Breast epithelium (tissue), 4 donors: ENCODE data around the gene AMZ1. TPM values are rescaled to one million over a fixed set of nuclear protein-coding genes. Genes with fewer than 3 reads are reported as not detected.
"Not testable (repeated sequence)": the region's sequence is repeated elsewhere in the genome, so short reads cannot be mapped to it uniquely, and the experiment has no call there.

ENCODE experiments used
- DNase-seq, 2 donors: peaks; one replicate each; pipeline ENCODE4 v3.0.0-alpha.2; 2019; ENCODE audit warnings: low spot score in 2 of 2
- H3K27ac ChIP-seq, 2 donors: fragments of 200-600 bp; sonication (generic) in 1 of 2; one replicate each; pipeline ENCODE4 v1.5.1; 2016 to 2019; ENCODE audit warnings: mild to moderate bottlenecking in 1 of 2
- H3K27me3 ChIP-seq, 2 donors: fragments of 200-600 bp; sonication (generic) in 1 of 2; one replicate each; pipeline versions ENCODE4 v1.5.1 to v1.6.0; 2017 to 2019; ENCODE audit warnings: control low read depth in 1 of 2, mild to moderate bottlenecking in 1 of 2
- H3K36me3 ChIP-seq: fragments of 200-600 bp; one replicate; pipeline ENCODE4 v1.5.1; 2019
- H3K4me1 ChIP-seq, 2 donors: fragments of 200-600 bp; sonication (generic); one replicate each; pipeline ENCODE4 v1.5.1; 2016 to 2019; ENCODE audit warnings: control low read depth in 1 of 2
- H3K4me3 ChIP-seq, 3 donors: fragments of 200-600 bp; sonication (generic); 1 replicate in 2 of 3; 2 replicates in 1 of 3; pipeline ENCODE4 v1.5.1; 2016 to 2019; ENCODE audit warnings: mild to moderate bottlenecking in 3 of 3, moderate library complexity in 2 of 3
- H3K9me3 ChIP-seq, 2 donors: fragments of 200-600 bp; sonication (generic) in 1 of 2; one replicate each; pipeline ENCODE4 v1.5.1; 2016 to 2019; ENCODE audit warnings: control low read depth in 1 of 2
- CTCF ChIP-seq, 3 donors: fragments of 450-650 bp; IDR thresholded peaks; one replicate each; pipeline ENCODE4 v1.5.1; 2016 to 2017; ENCODE audit warnings: antibody characterized with exemption in 3 of 3, mild to moderate bottlenecking in 3 of 3, moderate library complexity in 3 of 3
- POLR2A ChIP-seq: fragments of 450-650 bp; IDR thresholded peaks from one replicate; pipeline ENCODE4 v1.6.1; 2016; ENCODE audit warnings: antibody characterized with exemption, mild to moderate bottlenecking, moderate library complexity
- POLR2AphosphoS5 ChIP-seq, 3 donors: sonication (generic); formaldehyde crosslinking; IDR thresholded peaks; one replicate each; pipeline ENCODE4 v1.6.1; 2017; ENCODE audit warnings: antibody characterized with exemption in 3 of 3
- intact Hi-C: fragments of 100-400 bp; cut with DNase I; formaldehyde crosslinking; loops from one replicate; pipeline ENCODE4 v1.15.1; 2023; ENCODE audit warnings: low total_unique reads
- total RNA-seq, 3 donors: library from RNA; depleted of rRNA; stranded (reverse); fragments of >200 nt; gene quantifications; one replicate each; pipeline ENCODE4 v1.1.0, GENCODE V29; 2016

The AMZ1 gene
- total RNA-seq, 3 donors from 2014 or later: 0.16 to 0.88 (median 0.33) TPM

GRCh38 chr7:2738766-2739549, 51.0 kb downstream of the AMZ1 start:
- no peak for DNase-seq
- Histone ChIP-seq H3K4me1 (no peaks in the 10 kb centered on the region), H3K36me3 (no peaks in the 10 kb centered on the region), H3K27ac (no peak overlapping the region), H3K27me3 (no peaks in the 10 kb centered on the region), H3K9me3 (no peaks in the 10 kb centered on the region), H3K4me3 (no peak overlapping the region)
- TF ChIP-seq POLR2A (no peak), POLR2AphosphoS5 (IDR thresholded peaks at IDR 0.05) (no peak), CTCF (IDR thresholded peaks at IDR 0.05) (no peak)
- intact Hi-C loops: no loop called here

- intact Hi-C loops, H3K9me3 ChIP-seq, H3K4me3 ChIP-seq, H3K36me3 ChIP-seq, H3K27me3 ChIP-seq, H3K4me1 ChIP-seq, DNase-seq, H3K27ac ChIP-seq: not testable (repeated sequence)
These were observed 55.7 kb downstream of the AMZ1 start for GRCh38 chr7:2743523-2744185.

- H3K9me3 ChIP-seq, DNase-seq, H3K27ac ChIP-seq, intact Hi-C loops, H3K27me3 ChIP-seq, H3K36me3 ChIP-seq, H3K4me1 ChIP-seq, H3K4me3 ChIP-seq: not testable (repeated sequence)
These were observed 60.7 kb downstream of the AMZ1 start for GRCh38 chr7:2748684-2749083.

DNA sequence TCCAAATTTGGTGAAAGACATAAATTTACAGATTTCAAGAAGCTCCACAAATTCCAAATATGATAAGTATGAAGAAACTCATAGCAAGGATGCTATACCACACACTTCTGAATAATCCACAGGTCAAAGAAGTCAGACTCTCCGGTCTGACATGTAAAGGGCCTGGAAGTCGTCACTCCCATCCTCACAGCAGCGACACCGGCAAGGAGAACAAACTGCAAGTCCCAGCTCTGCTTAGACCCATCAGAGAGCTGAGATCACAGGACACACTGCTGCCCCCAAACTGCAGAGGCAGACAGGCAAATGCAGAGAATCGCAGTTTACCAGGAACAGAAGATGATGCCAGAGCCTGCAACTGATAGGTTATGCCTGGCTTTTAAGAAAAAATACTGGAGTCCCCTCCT, 62.0 kb downstream of the AMZ1 start:
- Histone ChIP-seq H3K27me3 (no peaks in the 10 kb centered on the region), H3K4me1 (no peaks in the 10 kb centered on the region), H3K27ac (no peak overlapping the region), H3K4me3 (no peak overlapping the region), H3K36me3 (no peaks in the 10 kb centered on the region), H3K9me3 (no peaks in the 10 kb centered on the region)
- no peak for DNase-seq
- TF ChIP-seq CTCF (IDR thresholded peaks at IDR 0.05): no peak
- TF ChIP-seq POLR2AphosphoS5 (IDR thresholded peaks at IDR 0.05): no peak
- no peak for TF ChIP-seq POLR2A
- intact Hi-C loops: no loop called here

DNA sequence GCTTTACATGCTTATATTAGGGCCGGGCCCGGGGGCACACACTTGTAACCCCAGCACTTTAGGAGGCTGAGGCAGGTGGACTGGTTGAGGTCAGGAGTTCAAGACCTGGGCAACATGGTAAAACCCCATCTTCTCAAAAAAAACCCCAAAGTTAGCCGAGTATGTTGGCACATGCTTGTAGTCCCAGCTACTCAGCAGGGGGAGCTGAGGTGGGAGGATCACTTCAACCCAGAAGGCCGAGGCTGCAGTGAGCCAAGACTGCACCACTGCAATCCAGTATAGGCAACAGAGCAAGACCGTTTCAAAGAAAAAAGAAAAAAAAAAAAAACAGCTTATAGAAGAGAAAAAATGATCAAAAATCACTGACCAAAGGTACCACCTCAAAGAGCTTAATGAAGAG, 63.1 kb downstream of the AMZ1 start:
- TF ChIP-seq CTCF (IDR thresholded peaks at IDR 0.05) (no peak), POLR2A (no peak), POLR2AphosphoS5 (IDR thresholded peaks at IDR 0.05) (no peak)
- Histone ChIP-seq H3K9me3 (no peaks in the 10 kb centered on the region), H3K4me1 (no peaks in the 10 kb centered on the region), H3K4me3 (no peak overlapping the region), H3K36me3 (no peaks in the 10 kb centered on the region), H3K27ac (no peak overlapping the region), H3K27me3 (no peaks in the 10 kb centered on the region)
- no peak for DNase-seq
- intact Hi-C loops: no loop called here

GRCh38 chr7:2753148-2753547, 65.1 kb downstream of the AMZ1 start:
- Histone ChIP-seq H3K9me3 (no peaks in the 10 kb centered on the region), H3K36me3 (no peaks in the 10 kb centered on the region), H3K27me3 (no peaks in the 10 kb centered on the region), H3K27ac (no peak overlapping the region), H3K4me1 (peaks cover 0 to 9% of the 10 kb centered on the region in 2 donors), H3K4me3 (no peak overlapping the region)
- TF ChIP-seq POLR2A (no peak), CTCF (IDR thresholded peaks at IDR 0.05) (no peak), POLR2AphosphoS5 (IDR thresholded peaks at IDR 0.05) (no peak)
- intact Hi-C loops: no loop called here
- DNase-seq: no peak
